ENCODE measurements around the gene DPP10.

DNA sequence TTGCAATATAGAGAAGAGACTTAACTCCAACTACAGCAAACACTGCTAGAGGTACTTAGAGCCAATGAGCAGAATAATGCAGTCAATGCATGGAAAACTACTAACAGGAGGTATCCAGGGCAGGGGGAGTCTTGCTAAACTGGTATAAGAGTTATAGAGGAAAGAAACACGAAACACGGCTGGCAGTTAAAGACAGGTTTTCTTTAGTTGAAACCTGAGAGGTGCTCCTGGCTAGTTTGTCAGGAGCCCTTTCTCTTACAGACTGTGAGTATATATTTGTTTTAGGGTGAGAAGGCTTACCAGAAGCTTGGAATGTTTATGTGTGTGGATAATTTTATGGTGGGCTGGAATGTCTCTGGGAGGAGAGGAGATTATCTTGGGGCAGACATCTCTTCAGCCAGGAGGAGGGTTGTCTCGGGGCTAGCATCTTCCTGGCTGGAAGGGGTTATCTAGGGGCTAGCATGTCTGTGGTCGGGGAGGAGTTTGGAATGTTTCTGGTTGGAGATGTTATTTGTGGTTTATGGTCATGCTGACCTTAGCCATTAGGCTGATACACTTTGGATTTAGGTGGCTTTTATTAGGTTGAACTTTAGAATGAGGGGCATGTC lies 1048.8 kb downstream of the DPP10 start:
- TF ChIP-seq CTCF (IDR thresholded peaks at IDR 0.05) (no peak), POLR2AphosphoS5 (IDR thresholded peaks at IDR 0.05) (no peak), EP300 (IDR thresholded peaks at IDR 0.05) (no peak)
